Esophagus squamous epithelium (tissue), 4 donors: ENCODE measurements around the gene SPRED1.

Experiments
- POLR2A ChIP-seq, 4 donors: fragments of 450-650 bp; IDR thresholded peaks; one replicate each; pipeline ENCODE4 v1.6.1; 2017; ENCODE audit warnings: antibody characterized with exemption in 4 of 4, mild to moderate bottlenecking in 4 of 4, moderate library complexity in 3 of 4
- TF ChIP-seq, protein P1 (sequence below), 6 experiments: fragments of 450-650 bp in 4 of 6; fragments of 200-600 bp in 2 of 6; sonication (generic) in 2 of 6; IDR thresholded peaks; one replicate each; pipeline ENCODE4 v1.5.1; 2016 to 2019; ENCODE audit warnings: antibody characterized with exemption in 6 of 6, mild to moderate bottlenecking in 4 of 6, moderate library complexity in 4 of 6

DNA sequence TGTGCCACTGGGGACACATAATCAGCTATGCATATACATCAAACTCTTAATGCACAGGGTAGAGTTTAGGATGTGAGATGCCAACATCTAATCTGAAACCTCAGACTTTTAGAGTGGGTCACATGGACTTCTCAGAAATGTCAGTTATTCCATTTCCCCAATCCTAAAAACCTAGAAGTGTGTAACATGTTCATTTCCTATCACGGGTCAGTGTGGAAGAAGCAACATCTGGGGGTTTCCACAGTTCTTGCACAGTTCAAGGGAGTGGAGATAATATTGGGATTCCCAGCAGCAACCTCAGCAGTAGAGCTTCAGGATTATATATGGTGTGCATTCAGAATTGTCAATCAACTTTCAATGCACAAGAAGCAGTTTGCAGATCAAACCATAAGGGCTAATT lies 44.4 kb upstream of the SPRED1 start:
- TF ChIP-seq, protein P1, sequence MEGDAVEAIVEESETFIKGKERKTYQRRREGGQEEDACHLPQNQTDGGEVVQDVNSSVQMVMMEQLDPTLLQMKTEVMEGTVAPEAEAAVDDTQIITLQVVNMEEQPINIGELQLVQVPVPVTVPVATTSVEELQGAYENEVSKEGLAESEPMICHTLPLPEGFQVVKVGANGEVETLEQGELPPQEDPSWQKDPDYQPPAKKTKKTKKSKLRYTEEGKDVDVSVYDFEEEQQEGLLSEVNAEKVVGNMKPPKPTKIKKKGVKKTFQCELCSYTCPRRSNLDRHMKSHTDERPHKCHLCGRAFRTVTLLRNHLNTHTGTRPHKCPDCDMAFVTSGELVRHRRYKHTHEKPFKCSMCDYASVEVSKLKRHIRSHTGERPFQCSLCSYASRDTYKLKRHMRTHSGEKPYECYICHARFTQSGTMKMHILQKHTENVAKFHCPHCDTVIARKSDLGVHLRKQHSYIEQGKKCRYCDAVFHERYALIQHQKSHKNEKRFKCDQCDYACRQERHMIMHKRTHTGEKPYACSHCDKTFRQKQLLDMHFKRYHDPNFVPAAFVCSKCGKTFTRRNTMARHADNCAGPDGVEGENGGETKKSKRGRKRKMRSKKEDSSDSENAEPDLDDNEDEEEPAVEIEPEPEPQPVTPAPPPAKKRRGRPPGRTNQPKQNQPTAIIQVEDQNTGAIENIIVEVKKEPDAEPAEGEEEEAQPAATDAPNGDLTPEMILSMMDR (IDR thresholded peaks at IDR 0.05) = no peak
- no peak for TF ChIP-seq POLR2A (IDR thresholded peaks at IDR 0.05)
